IMR-90 (cell line): ENCODE measurements around the gene ARSJ. TPM values are rescaled to one million over a fixed set of nuclear protein-coding genes. Genes with fewer than 3 reads are reported as not detected.
A peak's percentile ranks its signal among the peaks of the same experiment; 100 is the strongest.

Experiments used
- ATAC-seq: fragments of 200-7000 bp; cut with Tn5 transposase; 2 replicates; pipeline ENCODE4 v1.9.1; 2020; ENCODE audit warnings: low read depth, mild to moderate bottlenecking, moderate library complexity
- BruUV-seq: library from RNA; stranded (reverse); fragments of 400-500 nt; replicated peaks from 2 replicates; lab custom pipeline; 2021; lab: Mats Ljungman, UMichigan
- CTCF ChIA-PET: fragments of 300-600 bp; formaldehyde crosslinking; extraction: SDS; loops from one replicate; lab custom pipeline; 2021; ENCODE audit warnings: antibody characterized with exemption; lab: Yijun Ruan, JAX
- POLR2A ChIA-PET: fragments of 300-600 bp; sonication (Branson Sonifier 250); formaldehyde crosslinking; loops from one replicate; lab custom pipeline; 2022; ENCODE audit warnings: antibody characterized with exemption; ENCODE audit not compliant: unreplicated experiment; lab: Charles Lee
- DNase-seq: peaks from one replicate; pipeline ENCODE4 v3.0.0; 2013
- H2AFZ ChIP-seq: replicated peaks from 2 replicates; pipeline ENCODE3; 2013; ENCODE audit warnings: low read length, mild to moderate bottlenecking; ENCODE audit not compliant: poor library complexity
- H2AK5ac ChIP-seq: 2 replicates; pipeline ENCODE4 v1.6.1; 2013; ENCODE audit warnings: low read depth, low read length, inconsistent platforms
- H2AK9ac ChIP-seq: replicated peaks from 2 replicates; pipeline ENCODE3; 2013; ENCODE audit warnings: mild to moderate bottlenecking, low read depth, low read length, moderate library complexity; ENCODE audit not compliant: poor library complexity
- H2BK120ac ChIP-seq: 2 replicates; pipeline ENCODE4 v1.6.1; 2013; ENCODE audit warnings: low read depth, low read length, inconsistent platforms
- H2BK15ac ChIP-seq: 3 replicates; pipeline ENCODE4 v1.6.1; 2013; ENCODE audit warnings: low read depth, low read length, inconsistent platforms
- H2BK20ac ChIP-seq: 2 replicates; pipeline ENCODE4 v1.6.1; 2013; ENCODE audit warnings: low read depth, mild to moderate bottlenecking, inconsistent platforms, low read length, moderate library complexity
- H2BK5ac ChIP-seq: 2 replicates; pipeline ENCODE4 v1.6.1; 2013; ENCODE audit warnings: mild to moderate bottlenecking, low read depth, low read length, inconsistent platforms; ENCODE audit not compliant: poor library complexity, severe bottlenecking
- H3K14ac ChIP-seq: replicated peaks from 2 replicates; pipeline ENCODE4 v1.6.1; 2013; ENCODE audit warnings: low read depth, low read length, inconsistent platforms
- H3K18ac ChIP-seq: 2 replicates; pipeline ENCODE4 v1.6.1; 2013; ENCODE audit warnings: low read depth, low read length, control low read depth
- H3K23ac ChIP-seq: 2 replicates; pipeline ENCODE4 v1.6.1; 2013; ENCODE audit warnings: low read depth, low read length, inconsistent platforms
- H3K27ac ChIP-seq: 2 replicates; pipeline ENCODE4 v1.5.1; 2013; ENCODE audit warnings: mild to moderate bottlenecking, control low read depth, low read length; ENCODE audit not compliant: insufficient read depth
- H3K27me3 ChIP-seq: 2 replicates; pipeline ENCODE4 v1.6.1; 2013; ENCODE audit warnings: low read length; ENCODE audit not compliant: control insufficient read depth, insufficient read depth
- H3K36me3 ChIP-seq: 2 replicates; pipeline ENCODE4 v1.6.1; 2013; ENCODE audit warnings: low read length, mixed read lengths; ENCODE audit not compliant: control insufficient read depth, insufficient read depth
- H3K4ac ChIP-seq: 2 replicates; pipeline ENCODE4 v1.6.1; 2013; ENCODE audit warnings: low read depth, low read length, inconsistent platforms
- H3K4me1 ChIP-seq: 2 replicates; pipeline ENCODE4 v1.6.1; 2013; ENCODE audit warnings: low read length, mixed read lengths; ENCODE audit not compliant: control insufficient read depth, insufficient read depth
- H3K4me2 ChIP-seq: 2 replicates; pipeline ENCODE4 v1.6.1; 2013; ENCODE audit warnings: low read depth, mild to moderate bottlenecking, control low read depth, low read length, moderate library complexity
- H3K4me3 ChIP-seq: 2 replicates; pipeline ENCODE4 v1.5.1; 2013; ENCODE audit warnings: low read depth, mild to moderate bottlenecking, control low read depth, low read length, moderate library complexity; ENCODE audit not compliant: insufficient read depth
- H3K56ac ChIP-seq: 2 replicates; pipeline ENCODE4 v1.6.1; 2013; ENCODE audit warnings: low read length, inconsistent platforms; ENCODE audit not compliant: insufficient read depth; ENCODE audit errors: extremely low read depth
- H3K79me1 ChIP-seq, 2 experiments: 2 replicates each; pipeline ENCODE4 v1.6.1; 2013; ENCODE audit warnings: low read length in 2 of 2, inconsistent platforms in 1 of 2, low read depth in 1 of 2
- H3K9ac ChIP-seq: 2 replicates; pipeline ENCODE4 v1.6.1; 2013; ENCODE audit warnings: low read depth, low read length, control low read depth
- H3K9me1 ChIP-seq: 2 replicates; pipeline ENCODE4 v1.6.1; 2013; ENCODE audit warnings: low read length, inconsistent platforms; ENCODE audit not compliant: insufficient read depth
- H3K9me3 ChIP-seq: 2 replicates; pipeline ENCODE4 v1.6.1; 2013; ENCODE audit warnings: low read length; ENCODE audit not compliant: control insufficient read depth, insufficient read depth
- H4K20me1 ChIP-seq: 2 replicates; pipeline ENCODE4 v1.6.1; 2013; ENCODE audit warnings: low read length, inconsistent platforms; ENCODE audit not compliant: insufficient read depth
- H4K5ac ChIP-seq: 2 replicates; pipeline ENCODE4 v1.6.1; 2013; ENCODE audit warnings: mild to moderate bottlenecking, low read depth, low read length, control low read depth
- H4K8ac ChIP-seq, 2 experiments: 2 replicates each; pipeline ENCODE4 v1.6.1; 2013; ENCODE audit warnings: low read depth in 2 of 2, low read length in 2 of 2, control low read depth in 1 of 2, inconsistent platforms in 1 of 2
- H4K91ac ChIP-seq: 2 replicates; pipeline ENCODE4 v1.6.1; 2013; ENCODE audit warnings: low read depth, low read length, inconsistent platforms; ENCODE audit not compliant: insufficient read depth
- BHLHE40 ChIP-seq: fragments of 150-350 bp; IDR thresholded peaks from 2 replicates; pipeline ENCODE4 v1.6.1; 2016; ENCODE audit warnings: mild to moderate bottlenecking, low read depth, low read length
- CEBPB ChIP-seq: IDR thresholded peaks from 2 replicates; pipeline ENCODE4 v1.6.1; 2012; ENCODE audit warnings: low read depth, low read length, improper control_type of control experiment
- CHD1 ChIP-seq: IDR thresholded peaks from 2 replicates; pipeline ENCODE4 v1.6.1; 2012; ENCODE audit warnings: low read depth, low read length, improper control_type of control experiment
- FOS ChIP-seq: fragments of 150-350 bp; IDR thresholded peaks from 2 replicates; pipeline ENCODE4 v1.6.1; 2016; ENCODE audit warnings: low read depth, low read length
- MAFK ChIP-seq: IDR thresholded peaks from 2 replicates; pipeline ENCODE4 v1.6.1; 2012; ENCODE audit warnings: low read depth, low read length, improper control_type of control experiment
- MAZ ChIP-seq: IDR thresholded peaks from 2 replicates; pipeline ENCODE4 v1.6.1; 2012; ENCODE audit warnings: low read depth, mild to moderate bottlenecking, low read length, improper control_type of control experiment, moderate library complexity, borderline replicate concordance
- MXI1 ChIP-seq: IDR thresholded peaks from 2 replicates; pipeline ENCODE4 v1.6.1; 2012; ENCODE audit warnings: low read depth, mild to moderate bottlenecking, low read length, moderate library complexity, borderline replicate concordance
- NFE2L2 ChIP-seq: fragments of 150-350 bp; IDR thresholded peaks from 2 replicates; pipeline ENCODE4 v1.6.1; 2016; ENCODE audit warnings: low read depth, mild to moderate bottlenecking, low read length
- POLR2A ChIP-seq: IDR thresholded peaks from 2 replicates; pipeline ENCODE4 v1.6.1; 2012; ENCODE audit warnings: mild to moderate bottlenecking, low read depth, low read length
- RAD21 ChIP-seq: IDR thresholded peaks from 2 replicates; pipeline ENCODE4 v1.6.1; 2012; ENCODE audit warnings: low read length, improper control_type of control experiment
- RCOR1 ChIP-seq: IDR thresholded peaks from 2 replicates; pipeline ENCODE4 v1.6.1; 2012; ENCODE audit warnings: mild to moderate bottlenecking, low read length, improper control_type of control experiment; ENCODE audit not compliant: insufficient replicate concordance
- RFX5 ChIP-seq: IDR thresholded peaks from 2 replicates; pipeline ENCODE4 v1.8.0; 2012; ENCODE audit warnings: low read depth, mild to moderate bottlenecking, low read length, moderate library complexity
- SMC3 ChIP-seq: fragments of 150-350 bp; IDR thresholded peaks from 2 replicates; pipeline ENCODE4 v1.6.1; 2016; ENCODE audit warnings: low read depth, mild to moderate bottlenecking, antibody characterized with exemption, low read length, moderate library complexity
- dilution Hi-C: fragments of 300-500 bp; cut with HindIII; formaldehyde crosslinking; loops from one replicate; pipeline ENCODE4 v1.14.3; 2018; ENCODE audit warnings: low sequenced_read_pairs; ENCODE audit not compliant: unreplicated experiment
- in situ Hi-C: fragments of 300-500 bp; cut with MboI; formaldehyde crosslinking; loops from 3 replicates; pipeline ENCODE4 v1.14.3; 2019; ENCODE audit warnings: low sequenced_read_pairs, inconsistent platforms, mixed read lengths
- intact Hi-C: fragments of 100-400 bp; cut with micrococcal nuclease; formaldehyde crosslinking; loops from 2 replicates; pipeline ENCODE4 v1.10.0; 2022
- polyA plus RNA-seq, 3 experiments: library from polyadenylated mRNA; depleted of rRNA; stranded (reverse); fragments of >200 nt; gene quantifications; 2 replicates each; pipeline ENCODE4 v1.2.3, GENCODE V29; 2012; ENCODE audit warnings: low replicate concordance in 1 of 3
- total RNA-seq: library from RNA; depleted of rRNA; stranded (reverse); fragments of >200 nt; gene quantifications from 2 replicates; pipeline ENCODE4 v1.2.3, GENCODE V29; 2012
- TF ChIP-seq, protein P1 (sequence below): conservative IDR thresholded peaks from 2 replicates; pipeline ENCODE4 v1.5.1; 2012; ENCODE audit warnings: mild to moderate bottlenecking, low read depth, low read length, improper control_type of control experiment
- TF ChIP-seq, protein P2 (sequence below): fragments of 150-350 bp; IDR thresholded peaks from 2 replicates; pipeline ENCODE4 v1.6.1; 2017; ENCODE audit warnings: mild to moderate bottlenecking, antibody characterized with exemption, low read length, low read depth
- TF ChIP-seq, protein P3 (sequence below): fragments of 150-350 bp; IDR thresholded peaks from 2 replicates; pipeline ENCODE4 v1.6.1; 2016; ENCODE audit warnings: low read depth, mild to moderate bottlenecking, low read length, moderate library complexity, borderline replicate concordance

ARSJ gene
- total and polyA plus RNA-seq, 2 of the 4 experiments (the other 2 are of a cell fraction) = 47.7 to 143 TPM

DNA sequence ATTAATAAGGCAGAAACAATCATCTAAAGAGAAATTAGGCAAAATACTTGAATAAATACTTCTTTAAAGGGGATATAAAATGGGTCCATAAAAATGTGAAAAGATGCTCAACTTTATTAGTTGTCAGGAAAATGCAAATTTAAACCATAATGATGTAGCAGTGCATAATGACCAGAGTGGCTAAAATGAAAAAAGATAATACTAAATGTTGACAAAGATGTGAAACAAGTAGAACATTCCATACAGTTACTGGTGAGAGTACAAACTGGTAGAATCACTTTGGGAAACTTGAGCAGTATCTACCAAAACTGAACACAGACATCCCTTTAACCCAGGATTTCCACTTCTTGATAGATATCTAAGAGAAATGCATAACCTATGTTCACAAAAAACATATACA lies 5.0 kb downstream of the ARSJ start:
- Histone ChIP-seq H4K8ac (no peak overlapping the region), H3K4me1 (peaks cover 11% of the 10 kb centered on the region), H3K18ac (no peak overlapping the region), H4K91ac (no peak overlapping the region), H3K4me2 (peak overlapping the region; percentile 99; the same call in 1 of the 2 replicates), H3K14ac (no peak overlapping the region), H2BK15ac (no peak overlapping the region), H3K9me3 (no peaks in the 10 kb centered on the region), H3K79me1 (peaks cover 5 to 18% of the 10 kb centered on the region in 2 experiments; a peak in 2 of 4 replicates), H3K56ac (no peak overlapping the region), H2AK9ac (no peak overlapping the region), H3K9me1 (peaks cover 4% of the 10 kb centered on the region; the same call in 1 of the 2 replicates), H2BK20ac (no peak overlapping the region), H4K20me1 (peaks cover 6% of the 10 kb centered on the region; the same call in 1 of the 2 replicates), H2AFZ (no peak overlapping the region), H2BK120ac (no peak overlapping the region), H3K4ac (no peak overlapping the region), H3K4me3 (no peak overlapping the region), H3K36me3 (peaks cover 16% of the 10 kb centered on the region), H3K9ac (no peak overlapping the region), H2BK5ac (peak overlapping the region; percentile 32), H2AK5ac (no peak overlapping the region), H3K23ac (no peak overlapping the region; the same call in 1 of the 2 replicates), H3K27ac (no peak overlapping the region), H3K27me3 (no peaks in the 10 kb centered on the region), H4K5ac (no peak overlapping the region)
- in situ Hi-C loops = no loop called here
- ChIA-PET CTCF (no interaction called here), POLR2A (no interaction called here)
- DNase-seq = no peak
- BruUV-seq = no TSS peak
- ATAC-seq = no peak
- intact Hi-C loops = no loop called here
- TF ChIP-seq, protein P1, sequence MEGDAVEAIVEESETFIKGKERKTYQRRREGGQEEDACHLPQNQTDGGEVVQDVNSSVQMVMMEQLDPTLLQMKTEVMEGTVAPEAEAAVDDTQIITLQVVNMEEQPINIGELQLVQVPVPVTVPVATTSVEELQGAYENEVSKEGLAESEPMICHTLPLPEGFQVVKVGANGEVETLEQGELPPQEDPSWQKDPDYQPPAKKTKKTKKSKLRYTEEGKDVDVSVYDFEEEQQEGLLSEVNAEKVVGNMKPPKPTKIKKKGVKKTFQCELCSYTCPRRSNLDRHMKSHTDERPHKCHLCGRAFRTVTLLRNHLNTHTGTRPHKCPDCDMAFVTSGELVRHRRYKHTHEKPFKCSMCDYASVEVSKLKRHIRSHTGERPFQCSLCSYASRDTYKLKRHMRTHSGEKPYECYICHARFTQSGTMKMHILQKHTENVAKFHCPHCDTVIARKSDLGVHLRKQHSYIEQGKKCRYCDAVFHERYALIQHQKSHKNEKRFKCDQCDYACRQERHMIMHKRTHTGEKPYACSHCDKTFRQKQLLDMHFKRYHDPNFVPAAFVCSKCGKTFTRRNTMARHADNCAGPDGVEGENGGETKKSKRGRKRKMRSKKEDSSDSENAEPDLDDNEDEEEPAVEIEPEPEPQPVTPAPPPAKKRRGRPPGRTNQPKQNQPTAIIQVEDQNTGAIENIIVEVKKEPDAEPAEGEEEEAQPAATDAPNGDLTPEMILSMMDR = no peak
- TF ChIP-seq MAZ (no peak), RFX5 (no peak), NFE2L2 (no peak), RCOR1 (no peak), RAD21 (no peak), FOS (no peak), POLR2A (no peak), CHD1 (no peak), BHLHE40 (no peak), SMC3 (no peak), MXI1 (no peak), MAFK (no peak), CEBPB (no peak)
- TF ChIP-seq, protein P2, sequence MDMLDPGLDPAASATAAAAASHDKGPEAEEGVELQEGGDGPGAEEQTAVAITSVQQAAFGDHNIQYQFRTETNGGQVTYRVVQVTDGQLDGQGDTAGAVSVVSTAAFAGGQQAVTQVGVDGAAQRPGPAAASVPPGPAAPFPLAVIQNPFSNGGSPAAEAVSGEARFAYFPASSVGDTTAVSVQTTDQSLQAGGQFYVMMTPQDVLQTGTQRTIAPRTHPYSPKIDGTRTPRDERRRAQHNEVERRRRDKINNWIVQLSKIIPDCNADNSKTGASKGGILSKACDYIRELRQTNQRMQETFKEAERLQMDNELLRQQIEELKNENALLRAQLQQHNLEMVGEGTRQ = no peak
- TF ChIP-seq, protein P3, sequence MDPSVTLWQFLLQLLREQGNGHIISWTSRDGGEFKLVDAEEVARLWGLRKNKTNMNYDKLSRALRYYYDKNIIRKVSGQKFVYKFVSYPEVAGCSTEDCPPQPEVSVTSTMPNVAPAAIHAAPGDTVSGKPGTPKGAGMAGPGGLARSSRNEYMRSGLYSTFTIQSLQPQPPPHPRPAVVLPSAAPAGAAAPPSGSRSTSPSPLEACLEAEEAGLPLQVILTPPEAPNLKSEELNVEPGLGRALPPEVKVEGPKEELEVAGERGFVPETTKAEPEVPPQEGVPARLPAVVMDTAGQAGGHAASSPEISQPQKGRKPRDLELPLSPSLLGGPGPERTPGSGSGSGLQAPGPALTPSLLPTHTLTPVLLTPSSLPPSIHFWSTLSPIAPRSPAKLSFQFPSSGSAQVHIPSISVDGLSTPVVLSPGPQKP = no peak
- dilution Hi-C loops = no loop called here
